HepG2 (cell line): ENCODE measurements around the gene GALNT17.

Source experiments
- CTCF ChIP-seq: sonication (generic); formaldehyde crosslinking; IDR thresholded peaks from 2 replicates; pipeline ENCODE4 v1.5.0; 2020; ENCODE audit warnings: mild to moderate bottlenecking, missing genetic modification reagents, moderate library complexity
- EP300 ChIP-seq, 3 experiments: sonication (generic) in 1 of 3; formaldehyde crosslinking in 1 of 3; IDR thresholded peaks; 2 replicates each; pipeline versions ENCODE4 v1.5.1 to v1.6.1; 2011 to 2020; ENCODE audit warnings: low read depth in 2 of 3, low read length in 2 of 3, borderline replicate concordance in 1 of 3, improper control_type of control experiment in 1 of 3, mild to moderate bottlenecking in 1 of 3, missing genetic modification reagents in 1 of 3, moderate library complexity in 1 of 3
- MXI1 ChIP-seq: IDR thresholded peaks from 3 replicates; pipeline ENCODE4 v1.6.1; 2012; ENCODE audit warnings: low read depth, low read length, inconsistent platforms, borderline replicate concordance
- NFIC ChIP-seq: IDR thresholded peaks from 2 replicates; pipeline ENCODE4 v1.6.1; 2012; ENCODE audit warnings: mild to moderate bottlenecking, low read length, inconsistent platforms
- RAD51 ChIP-seq: fragments of 450-650 bp; IDR thresholded peaks from 2 replicates; pipeline ENCODE4 v1.6.1; 2016; ENCODE audit warnings: borderline replicate concordance
- TEAD2 ChIP-seq: sonication (generic); formaldehyde crosslinking; IDR thresholded peaks from 2 replicates; pipeline ENCODE4 v1.9.0; 2021; ENCODE audit warnings: missing genetic modification reagents
- TFAP4 ChIP-seq: sonication (generic); IDR thresholded peaks from 2 replicates; pipeline ENCODE4 v1.6.1; 2016; ENCODE audit warnings: low read depth, borderline replicate concordance
- ZFP41 ChIP-seq: sonication (generic); formaldehyde crosslinking; IDR thresholded peaks from 2 replicates; pipeline ENCODE4 v1.4.0; 2020; ENCODE audit warnings: mild to moderate bottlenecking, missing genetic modification reagents, borderline replicate concordance
- ZNF138 ChIP-seq: sonication (generic); formaldehyde crosslinking; IDR thresholded peaks from 2 replicates; pipeline ENCODE4 v1.5.0; 2020; ENCODE audit warnings: mild to moderate bottlenecking, low read depth, missing genetic modification reagents
- ZNF501 ChIP-seq: sonication (generic); formaldehyde crosslinking; IDR thresholded peaks from 2 replicates; pipeline ENCODE4 v1.5.1; 2020; ENCODE audit warnings: mild to moderate bottlenecking, moderate library complexity, missing genetic modification reagents
- ZNF543 ChIP-seq: sonication (generic); formaldehyde crosslinking; IDR thresholded peaks from 2 replicates; pipeline ENCODE4 v1.4.0; 2020; ENCODE audit warnings: mild to moderate bottlenecking, missing genetic modification reagents
- TF ChIP-seq, protein P1 (sequence below): IDR thresholded peaks from 2 replicates; pipeline ENCODE4 v1.6.1; 2012; ENCODE audit warnings: inconsistent platforms
- TF ChIP-seq, protein P2 (sequence below), 2 experiments: IDR thresholded peaks; 2 replicates each; pipeline ENCODE4 v1.6.1; 2011 to 2012; ENCODE audit warnings: low read length in 2 of 2, borderline replicate concordance in 1 of 2, low read depth in 1 of 2, mild to moderate bottlenecking in 1 of 2, moderate library complexity in 1 of 2
- TF ChIP-seq, protein P3 (sequence below): IDR thresholded peaks from 2 replicates; pipeline ENCODE4 v1.6.1; 2016; ENCODE audit warnings: mild to moderate bottlenecking

GRCh38 chr7:71753956-71754664 lies 622.2 kb downstream of the GALNT17 start:
- TF ChIP-seq TFAP4: no peak
- TF ChIP-seq, protein P1, sequence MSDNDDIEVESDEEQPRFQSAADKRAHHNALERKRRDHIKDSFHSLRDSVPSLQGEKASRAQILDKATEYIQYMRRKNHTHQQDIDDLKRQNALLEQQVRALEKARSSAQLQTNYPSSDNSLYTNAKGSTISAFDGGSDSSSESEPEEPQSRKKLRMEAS: no peak
- TF ChIP-seq ZFP41 (CRISPR knock-in tag): no peak
- no peak for TF ChIP-seq MXI1
- TF ChIP-seq, protein P2, sequence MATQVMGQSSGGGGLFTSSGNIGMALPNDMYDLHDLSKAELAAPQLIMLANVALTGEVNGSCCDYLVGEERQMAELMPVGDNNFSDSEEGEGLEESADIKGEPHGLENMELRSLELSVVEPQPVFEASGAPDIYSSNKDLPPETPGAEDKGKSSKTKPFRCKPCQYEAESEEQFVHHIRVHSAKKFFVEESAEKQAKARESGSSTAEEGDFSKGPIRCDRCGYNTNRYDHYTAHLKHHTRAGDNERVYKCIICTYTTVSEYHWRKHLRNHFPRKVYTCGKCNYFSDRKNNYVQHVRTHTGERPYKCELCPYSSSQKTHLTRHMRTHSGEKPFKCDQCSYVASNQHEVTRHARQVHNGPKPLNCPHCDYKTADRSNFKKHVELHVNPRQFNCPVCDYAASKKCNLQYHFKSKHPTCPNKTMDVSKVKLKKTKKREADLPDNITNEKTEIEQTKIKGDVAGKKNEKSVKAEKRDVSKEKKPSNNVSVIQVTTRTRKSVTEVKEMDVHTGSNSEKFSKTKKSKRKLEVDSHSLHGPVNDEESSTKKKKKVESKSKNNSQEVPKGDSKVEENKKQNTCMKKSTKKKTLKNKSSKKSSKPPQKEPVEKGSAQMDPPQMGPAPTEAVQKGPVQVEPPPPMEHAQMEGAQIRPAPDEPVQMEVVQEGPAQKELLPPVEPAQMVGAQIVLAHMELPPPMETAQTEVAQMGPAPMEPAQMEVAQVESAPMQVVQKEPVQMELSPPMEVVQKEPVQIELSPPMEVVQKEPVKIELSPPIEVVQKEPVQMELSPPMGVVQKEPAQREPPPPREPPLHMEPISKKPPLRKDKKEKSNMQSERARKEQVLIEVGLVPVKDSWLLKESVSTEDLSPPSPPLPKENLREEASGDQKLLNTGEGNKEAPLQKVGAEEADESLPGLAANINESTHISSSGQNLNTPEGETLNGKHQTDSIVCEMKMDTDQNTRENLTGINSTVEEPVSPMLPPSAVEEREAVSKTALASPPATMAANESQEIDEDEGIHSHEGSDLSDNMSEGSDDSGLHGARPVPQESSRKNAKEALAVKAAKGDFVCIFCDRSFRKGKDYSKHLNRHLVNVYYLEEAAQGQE (IDR thresholded peaks at IDR 0.05; ENCODE audit: borderline replicate concordance in 1 of 2, low read depth in 1 of 2, low read length in 2 of 2): no peak
- TF ChIP-seq, protein P3, sequence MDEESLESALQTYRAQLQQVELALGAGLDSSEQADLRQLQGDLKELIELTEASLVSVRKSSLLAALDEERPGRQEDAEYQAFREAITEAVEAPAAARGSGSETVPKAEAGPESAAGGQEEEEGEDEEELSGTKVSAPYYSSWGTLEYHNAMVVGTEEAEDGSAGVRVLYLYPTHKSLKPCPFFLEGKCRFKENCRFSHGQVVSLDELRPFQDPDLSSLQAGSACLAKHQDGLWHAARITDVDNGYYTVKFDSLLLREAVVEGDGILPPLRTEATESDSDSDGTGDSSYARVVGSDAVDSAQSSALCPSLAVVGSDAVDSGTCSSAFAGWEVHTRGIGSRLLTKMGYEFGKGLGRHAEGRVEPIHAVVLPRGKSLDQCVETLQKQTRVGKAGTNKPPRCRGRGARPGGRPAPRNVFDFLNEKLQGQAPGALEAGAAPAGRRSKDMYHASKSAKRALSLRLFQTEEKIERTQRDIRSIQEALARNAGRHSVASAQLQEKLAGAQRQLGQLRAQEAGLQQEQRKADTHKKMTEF (CRISPR knock-in tag): no peak
- TF ChIP-seq ZNF501 (CRISPR knock-in tag): no peak
- no peak for TF ChIP-seq CTCF (CRISPR knock-in tag)
- no peak for TF ChIP-seq EP300 (IDR thresholded peaks at IDR 0.05; ENCODE audit: low read depth in 2 of 2, low read length in 2 of 2)
- TF ChIP-seq EP300 (CRISPR knock-in tag; IDR thresholded peaks at IDR 0.05; ENCODE audit: borderline replicate concordance): no peak
- TF ChIP-seq ZNF138 (CRISPR knock-in tag): no peak
- no peak for TF ChIP-seq NFIC
- TF ChIP-seq TEAD2: no peak
- no peak for TF ChIP-seq ZNF543 (CRISPR knock-in tag)
- TF ChIP-seq RAD51: no peak
